Ovary (tissue), 9 donors: ENCODE measurements around the gene PRUNE1. TPM values are rescaled to one million over a fixed set of nuclear protein-coding genes. Genes with fewer than 3 reads are reported as not detected.

Experiments
- DNase-seq, 5 donors: peaks; one replicate each; pipeline ENCODE4 v3.0.0-alpha.2; 2019 to 2020
- H3K27ac ChIP-seq, 2 donors: fragments of 200-600 bp; one replicate each; pipeline versions ENCODE4 v1.5.1 to v1.8.0; 2019 to 2022
- H3K27me3 ChIP-seq: fragments of 200-600 bp; one replicate; pipeline ENCODE4 v1.8.0; 2022
- H3K36me3 ChIP-seq: fragments of 200-600 bp; sonication (generic); one replicate; pipeline ENCODE4 v1.5.1; 2019
- H3K4me1 ChIP-seq: one replicate; pipeline ENCODE4 v1.8.1; 2013; ENCODE audit warnings: mild to moderate bottlenecking, moderate library complexity; ENCODE audit not compliant: insufficient read depth
- H3K4me3 ChIP-seq: fragments of 200-600 bp; sonication (generic); one replicate; pipeline ENCODE4 v1.5.1; 2017
- H3K9me3 ChIP-seq, 2 donors: fragments of 200-600 bp in 1 of 2; sonication (generic) in 1 of 2; one replicate each; pipeline versions ENCODE4 v1.5.1 to v1.8.1; 2013 to 2019; ENCODE audit warnings: mild to moderate bottlenecking in 1 of 2, moderate library complexity in 1 of 2
- EP300 ChIP-seq: sonication (generic); formaldehyde crosslinking; IDR thresholded peaks from one replicate; pipeline ENCODE4 v1.6.1; 2017; ENCODE audit warnings: antibody characterized with exemption
- POLR2A ChIP-seq: fragments of 450-650 bp; IDR thresholded peaks from one replicate; pipeline ENCODE4 v1.6.1; 2017; ENCODE audit warnings: antibody characterized with exemption, mild to moderate bottlenecking, moderate library complexity
- WGBS, 3 donors: extraction: QIAGEN DNeasy Blood & Tissue Kit in 1 of 3; methylation state at CpG; one replicate each; pipeline versions ENCODE4 v1.1.5 to v1.1.7; 2013 to 2017; 5-methylcytosine and 5-hydroxymethylcytosine counted together
- intact Hi-C, 4 donors: fragments of 100-400 bp; cut with DNase I; formaldehyde crosslinking; loops; one replicate each; pipeline versions ENCODE4 v1.11.0 to v1.15.1; 2022 to 2023
- polyA plus RNA-seq, 2 donors: library from polyadenylated mRNA; stranded (reverse); fragments of 200-250 nt in 1 of 2; fragments of 350-450 nt in 1 of 2; fragmentation: Illumina TruSeq in 1 of 2; extraction: RNeasy Lipid Tissue Mini Kit (QIAGEN cat#74804) in 1 of 2; gene quantifications; one replicate each; pipeline ENCODE4 v1.2.3, GENCODE V29; 2013 to 2014
- total RNA-seq, 7 donors: library from RNA; depleted of rRNA in 2 of 7; stranded (reverse); fragments of >200 nt in 2 of 7; fragmentation: NEBNext Ultra II Directional in 3 of 7; extraction: Animal tissue kit (Norgen Biotek cat#: 25700) in 3 of 7; gene quantifications; one replicate each; pipeline versions ENCODE4 v1.1.0 to v1.2.4, GENCODE V29; 2016 to 2023
- TF ChIP-seq, protein P1 (sequence below), 3 donors: fragments of 450-650 bp in 2 of 3; fragments of 200-600 bp in 1 of 3; IDR thresholded peaks; one replicate each; pipeline versions ENCODE4 v1.5.1 to v1.8.0; 2016 to 2022; ENCODE audit warnings: antibody characterized with exemption in 3 of 3, mild to moderate bottlenecking in 1 of 3
- donor health status: DM: no; HTN: no; CAD: no; lungs with moderate emphysema.
- donor health status: DM: no; HTN: no; CAD: no.
- donor health status: Bipolar disorder and iron deficiency.
- donor health status: DM: yes; HTN: yes; CAD: no.
- donor health status: DM: no; HTN: no; CAD: no.
- donor health status: DM: yes; HTN: yes; CAD: no.

The PRUNE1 gene
- total and polyA plus RNA-seq, 9 donors = 17.2 to 30.7 (median 22.9) TPM

DNA sequence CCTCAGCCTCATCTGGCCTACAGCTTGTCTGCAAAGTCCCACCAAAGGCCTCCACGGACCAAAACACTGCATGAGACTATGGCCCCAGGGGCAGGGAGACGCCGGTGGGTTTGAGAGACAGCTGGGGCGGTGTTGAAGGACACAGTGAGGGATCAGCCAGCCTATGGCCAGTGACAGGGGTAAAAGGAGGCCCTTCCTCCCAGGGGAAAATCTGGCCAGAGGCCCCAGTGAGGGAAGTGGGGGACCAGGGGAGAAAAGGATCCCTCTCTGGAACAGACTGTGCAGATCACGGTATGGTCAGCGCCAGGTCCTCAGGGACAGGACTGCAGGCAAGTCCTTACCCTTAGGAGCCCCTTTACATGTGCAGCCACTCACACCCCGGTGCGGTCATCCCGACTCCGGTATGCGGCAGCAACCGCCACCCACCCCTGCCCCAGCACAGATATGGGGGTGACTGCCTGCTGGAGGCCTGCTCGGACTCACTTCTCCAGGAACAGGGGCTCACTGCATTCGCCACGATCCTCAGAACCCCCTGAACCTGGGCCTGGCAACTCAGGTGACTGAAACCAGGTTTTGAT, 34.9 kb upstream of the PRUNE1 start:
- H3K27ac ChIP-seq = peak overlapping the region; percentile 84 to 96
- no peak for TF ChIP-seq EP300
- TF ChIP-seq POLR2A = no peak
- TF ChIP-seq, protein P1, sequence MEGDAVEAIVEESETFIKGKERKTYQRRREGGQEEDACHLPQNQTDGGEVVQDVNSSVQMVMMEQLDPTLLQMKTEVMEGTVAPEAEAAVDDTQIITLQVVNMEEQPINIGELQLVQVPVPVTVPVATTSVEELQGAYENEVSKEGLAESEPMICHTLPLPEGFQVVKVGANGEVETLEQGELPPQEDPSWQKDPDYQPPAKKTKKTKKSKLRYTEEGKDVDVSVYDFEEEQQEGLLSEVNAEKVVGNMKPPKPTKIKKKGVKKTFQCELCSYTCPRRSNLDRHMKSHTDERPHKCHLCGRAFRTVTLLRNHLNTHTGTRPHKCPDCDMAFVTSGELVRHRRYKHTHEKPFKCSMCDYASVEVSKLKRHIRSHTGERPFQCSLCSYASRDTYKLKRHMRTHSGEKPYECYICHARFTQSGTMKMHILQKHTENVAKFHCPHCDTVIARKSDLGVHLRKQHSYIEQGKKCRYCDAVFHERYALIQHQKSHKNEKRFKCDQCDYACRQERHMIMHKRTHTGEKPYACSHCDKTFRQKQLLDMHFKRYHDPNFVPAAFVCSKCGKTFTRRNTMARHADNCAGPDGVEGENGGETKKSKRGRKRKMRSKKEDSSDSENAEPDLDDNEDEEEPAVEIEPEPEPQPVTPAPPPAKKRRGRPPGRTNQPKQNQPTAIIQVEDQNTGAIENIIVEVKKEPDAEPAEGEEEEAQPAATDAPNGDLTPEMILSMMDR (IDR thresholded peaks at IDR 0.05) = no peak
- intact Hi-C loops = loop anchor here in 2 of 4 donors (5.0 to 10.0 kb wide), 3 partner anchors 49 to 411 kb away; partner anchors contain the start of genes ENSA (in 1 of the 2) and SETDB1 (in 1 of the 2)
- H3K9me3 ChIP-seq = no peaks in the 10 kb centered on the region
- 10 to 14% (median 12%) methylated on average over 15 of the region's 15 CpGs for WGBS, 3 donors
- no peaks in the 10 kb centered on the region for H3K36me3 ChIP-seq
- peak; percentile 25 to 58 (median 41) for DNase-seq
- peak overlapping the region; percentile 74 for H3K4me3 ChIP-seq
- no peaks in the 10 kb centered on the region for H3K27me3 ChIP-seq
- H3K4me1 ChIP-seq = peaks cover 27% of the 10 kb centered on the region

DNA sequence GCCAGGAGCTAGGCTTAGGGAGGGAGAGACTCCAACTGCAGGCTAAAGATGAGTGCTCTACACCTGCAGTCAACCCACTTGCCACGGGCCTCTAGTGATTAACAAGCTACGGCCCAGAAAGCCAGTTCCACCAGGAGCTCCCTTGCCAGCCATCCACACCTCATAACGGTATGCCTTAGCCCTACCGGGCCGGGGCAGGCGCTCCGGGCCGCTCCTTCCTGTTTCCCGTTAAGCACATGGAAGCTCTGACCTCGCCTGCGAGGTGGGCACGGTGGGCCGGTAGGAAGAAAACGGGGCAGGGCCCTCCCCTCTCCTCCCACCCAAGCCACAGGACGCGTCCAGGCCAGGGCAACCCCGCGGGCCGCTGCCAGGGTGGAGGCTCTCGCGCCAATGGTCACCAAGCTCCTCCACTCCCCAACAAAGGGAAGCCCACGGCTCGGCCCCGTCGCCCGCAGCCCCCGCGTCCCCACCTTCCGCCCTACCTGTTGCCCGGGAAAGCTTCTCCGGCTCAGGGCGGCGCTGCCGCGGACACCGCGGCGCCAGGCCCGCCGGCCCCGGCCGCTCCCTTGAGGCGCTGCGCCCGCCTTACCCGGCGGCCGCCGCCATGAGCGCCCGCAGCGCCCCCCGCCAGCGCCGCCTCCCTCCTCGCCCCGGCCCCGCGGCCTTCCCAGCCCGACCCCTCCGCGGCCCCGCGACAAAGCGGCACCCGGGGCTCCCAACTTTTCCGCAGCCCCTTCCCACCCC, 34.2 kb upstream of the PRUNE1 start:
- intact Hi-C loops = loop anchor here in 2 of 4 donors (5.0 to 10.0 kb wide), 3 partner anchors 49 to 412 kb away; partner anchors contain the start of genes ENSA (in 1 of the 2) and SETDB1 (in 1 of the 2)
- DNase-seq = peak; percentile 45 to 71 (median 57)
- H3K27ac ChIP-seq = peak overlapping the region; percentile 84 to 96
- whole genome bisulfite sequencing, 3 donors = 1% methylated on average over 30 to 67 of the region's 67 CpGs
- TF ChIP-seq, protein P1 (IDR thresholded peaks at IDR 0.05) = no peak
- TF ChIP-seq POLR2A (no peak), EP300 (no peak)
- H3K4me1 ChIP-seq = peaks cover 28% of the 10 kb centered on the region
- H3K4me3 ChIP-seq = peak overlapping the region; percentile 74
- H3K27me3 ChIP-seq = no peaks in the 10 kb centered on the region
- no peaks in the 10 kb centered on the region for H3K36me3 ChIP-seq
- H3K9me3 ChIP-seq = no peaks in the 10 kb centered on the region

DNA sequence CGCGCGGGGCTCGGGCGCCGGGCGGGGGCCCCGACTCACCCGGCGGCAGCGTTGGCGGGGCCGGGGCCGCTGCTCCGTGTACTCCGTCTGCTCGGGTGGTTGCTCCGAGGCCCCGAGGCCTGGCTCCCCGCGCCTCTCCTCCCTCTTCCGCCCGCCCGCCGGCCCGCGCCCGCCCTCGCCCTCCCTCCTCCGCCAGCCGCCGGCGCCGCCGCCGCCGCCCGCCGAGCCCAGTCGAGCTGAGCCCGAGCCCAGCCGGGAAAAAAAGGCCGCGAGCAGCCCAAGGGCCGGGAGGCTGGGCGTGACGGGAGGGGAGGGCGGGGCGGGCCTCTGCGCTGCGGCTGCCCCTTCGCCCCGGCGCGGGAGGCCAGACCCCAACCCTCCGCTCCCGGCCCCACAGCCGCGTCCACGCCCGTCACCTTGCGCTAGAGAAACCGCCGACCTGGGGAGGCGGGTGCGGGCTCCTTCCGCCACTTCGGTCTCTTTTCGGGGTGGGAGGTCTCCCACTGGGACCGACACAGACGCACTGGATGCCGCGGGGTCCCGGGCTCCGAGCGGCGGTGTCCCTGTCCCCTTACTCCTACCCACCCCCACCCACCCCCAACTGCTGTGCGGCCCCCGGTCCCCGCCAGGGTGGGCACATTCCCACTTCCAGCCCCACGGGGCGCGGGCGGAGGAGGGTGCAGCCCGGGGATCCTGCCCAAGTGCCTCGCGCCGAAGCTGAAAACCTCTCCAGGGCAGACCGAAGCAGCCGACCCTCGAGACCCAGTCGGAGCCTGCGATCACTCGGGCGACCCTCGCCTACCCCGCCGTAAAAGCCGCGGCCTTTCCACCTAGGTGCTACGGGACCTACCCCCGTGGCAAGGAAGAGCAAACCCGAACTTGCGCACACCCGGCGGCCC, 33.4 kb upstream of the PRUNE1 start, which contains the start of gene CERS2:
Gene CERS2 (minus strand): TSS at position 256 of the 899 bp plus-strand sequence. CDS start 5,745 bp downstream, outside the sequence.
- DNase-seq = peak; percentile 80 to 89 (median 85)
- no peaks in the 10 kb centered on the region for H3K9me3 ChIP-seq
- no peaks in the 10 kb centered on the region for H3K36me3 ChIP-seq
- peak within 1 kb of the TSS; percentile 74 for H3K4me3 ChIP-seq
- WGBS, 3 donors = 5 to 15% (median 13%) methylated on average over 38 to 97 of the region's 106 CpGs
- H3K27me3 ChIP-seq = no peaks in the 10 kb centered on the region
- TF ChIP-seq POLR2A (peak; percentile 13), EP300 (no peak)
- TF ChIP-seq, protein P1 (IDR thresholded peaks at IDR 0.05) = no peak
- H3K27ac ChIP-seq = peak within 1 kb of the TSS; percentile 84 to 96
- intact Hi-C loops = loop anchor here in 2 of 4 donors (5.0 to 10.0 kb wide), 3 partner anchors 50 to 413 kb away; partner anchors contain the start of genes ENSA (in 1 of the 2) and SETDB1 (in 1 of the 2)
- peaks cover 33% of the 10 kb centered on the region for H3K4me1 ChIP-seq

DNA sequence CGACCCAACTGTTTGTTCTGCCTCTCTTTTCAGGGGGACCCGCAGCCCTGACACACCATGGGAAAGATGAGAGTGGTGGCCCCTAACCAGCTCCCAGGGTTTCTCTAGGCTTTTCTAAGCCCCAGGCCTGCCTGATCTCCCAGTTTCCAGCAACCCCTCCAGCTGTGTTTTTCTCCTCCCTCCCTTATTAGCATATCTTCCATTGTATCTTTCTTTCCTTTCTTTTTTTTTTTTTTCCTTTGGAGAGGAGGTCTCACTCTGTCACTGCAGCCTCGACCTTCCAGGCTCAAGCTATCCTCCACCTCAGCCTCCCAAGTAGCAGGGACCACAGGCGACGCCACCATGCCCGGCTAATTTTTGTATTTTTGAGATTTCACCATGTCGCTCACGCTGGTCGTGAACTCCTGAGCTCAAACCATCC, 31.8 kb upstream of the PRUNE1 start:
- 92 to 95% (median 95%) methylated on average over 9 of the region's 9 CpGs for WGBS, 3 donors
- DNase-seq = no peak
- Histone ChIP-seq H3K27ac (no peak overlapping the region), H3K9me3 (no peaks in the 10 kb centered on the region), H3K36me3 (no peaks in the 10 kb centered on the region), H3K4me1 (peaks cover 23% of the 10 kb centered on the region), H3K27me3 (no peaks in the 10 kb centered on the region), H3K4me3 (no peak overlapping the region)
- intact Hi-C loops = loop anchor here in 1 of 4 donors (10.0 kb wide), 1 partner anchor 52 kb away; the partner anchor contains the start of gene SETDB1
- TF ChIP-seq, protein P1 (IDR thresholded peaks at IDR 0.05) = no peak
- TF ChIP-seq POLR2A (no peak), EP300 (no peak)
